Measurements from ENCODE around the gene ZNF20. TPM values are rescaled to one million over a fixed set of nuclear protein-coding genes. Genes with fewer than 3 reads are reported as not detected.

The ZNF20 gene
- total RNA-seq, 4 donors from 2014 or later, result 2.6 to 5.2 (median 3.8) TPM

- no peaks in the 10 kb centered on the region for H3K27me3 ChIP-seq
- peaks cover 17 to 35% (median 19%) of the 10 kb centered on the region in 3 donors for H3K4me1 ChIP-seq
- DNase-seq, result no peak
- intact Hi-C loops (cut with DNase I), result no loop called here
- TF ChIP-seq CTCF (IDR thresholded peaks at IDR 0.05), result peak in 2 of 6 experiments; percentile 17 to 27
- no peak for TF ChIP-seq POLR2A (IDR thresholded peaks at IDR 0.05)
- peaks cover 0 to 39% (median 34%) of the 10 kb centered on the region in 3 donors for H3K9me3 ChIP-seq
- 73 to 81% methylated on average over 6 to 7 of the region's 7 CpGs for WGBS, 2 donors
- H3K27ac ChIP-seq, result no peak overlapping the region
- H3K36me3 ChIP-seq, result peaks cover 30 to 52% (median 33%) of the 10 kb centered on the region in 3 donors
- no peak overlapping the region for H3K4me3 ChIP-seq
Observed at GRCh38 chr19:12137221-12137940, 2.8 kb downstream of the ZNF20 start.

GRCh38 chr19:12133069-12133468 lies 7.1 kb downstream of the ZNF20 start:
- Histone ChIP-seq H3K4me1 (peaks cover 0 to 4% (median 0%) of the 10 kb centered on the region in 3 donors), H3K4me3 (peak overlapping the region in 1 of 4 donors; percentile 28), H3K36me3 (peaks cover 30 to 58% (median 33%) of the 10 kb centered on the region in 3 donors), H3K27ac (no peak overlapping the region), H3K9me3 (peaks cover 0 to 82% (median 46%) of the 10 kb centered on the region in 3 donors), H3K27me3 (no peaks in the 10 kb centered on the region)
- WGBS, 2 donors, result 86 to 94% methylated on average over 3 of the region's 3 CpGs
- TF ChIP-seq POLR2A (IDR thresholded peaks at IDR 0.05), result no peak
- no peak for TF ChIP-seq CTCF (IDR thresholded peaks at IDR 0.05)
- no peak for DNase-seq
- intact Hi-C loops (cut with DNase I), result no loop called here

GRCh38 chr19:12126707-12127106 lies 13.4 kb downstream of the ZNF20 start:
- intact Hi-C loops (cut with DNase I), result no loop called here

GRCh38 chr19:12117201-12117970 lies 22.8 kb downstream of the ZNF20 start:
- no peak overlapping the region for H3K4me3 ChIP-seq
- H3K36me3 ChIP-seq, result peaks cover 0 to 12% (median 0%) of the 10 kb centered on the region in 3 donors
- H3K27me3 ChIP-seq, result no peaks in the 10 kb centered on the region
- no peak for TF ChIP-seq CTCF (IDR thresholded peaks at IDR 0.05)
- intact Hi-C loops (cut with DNase I), result no loop called here
- WGBS, 2 donors, result 77 to 83% methylated on average over 2 to 3 of the region's 33 CpGs
- no peaks in the 10 kb centered on the region for H3K4me1 ChIP-seq
- no peak overlapping the region for H3K27ac ChIP-seq
- peaks cover 0 to 24% (median 2%) of the 10 kb centered on the region in 3 donors for H3K9me3 ChIP-seq
- no peak for DNase-seq

More at GRCh38 chr19:12126707-12127106, 13.4 kb downstream of the ZNF20 start:
- WGBS, 2 donors, result 11 to 21% methylated on average over 2 of the region's 2 CpGs
- Histone ChIP-seq H3K27ac (no peak overlapping the region), H3K9me3 (peaks cover 0 to 43% (median 7%) of the 10 kb centered on the region in 3 donors), H3K4me3 (no peak overlapping the region), H3K36me3 (no peaks in the 10 kb centered on the region), H3K27me3 (no peaks in the 10 kb centered on the region), H3K4me1 (no peaks in the 10 kb centered on the region)
- TF ChIP-seq CTCF (IDR thresholded peaks at IDR 0.05) (peak; percentile 17 to 48 (median 36)), POLR2A (IDR thresholded peaks at IDR 0.05) (no peak)
- DNase-seq, result no peak

GRCh38 chr19:12113121-12113520 lies 27.0 kb downstream of the ZNF20 start:
- WGBS, 2 donors, result 89% methylated on average over 5 of the region's 5 CpGs

More at GRCh38 chr19:12113121-12113520, 27.0 kb downstream of the ZNF20 start:
- H3K9me3 ChIP-seq, result peaks cover 0 to 62% (median 20%) of the 10 kb centered on the region in 3 donors
- intact Hi-C loops (cut with DNase I), result no loop called here
- no peak overlapping the region for H3K27ac ChIP-seq
- DNase-seq, result no peak
- TF ChIP-seq POLR2A (IDR thresholded peaks at IDR 0.05), result no peak
- TF ChIP-seq CTCF (IDR thresholded peaks at IDR 0.05), result no peak
- H3K4me3 ChIP-seq, result no peak overlapping the region
- no peaks in the 10 kb centered on the region for H3K27me3 ChIP-seq
- H3K36me3 ChIP-seq, result peaks cover 0 to 36% (median 5%) of the 10 kb centered on the region in 3 donors
- H3K4me1 ChIP-seq, result no peaks in the 10 kb centered on the region

All from esophagus squamous epithelium (tissue), 5 donors.